Stimulated activated naive CD8-positive, alpha-beta T cell treated with anti-CD3 and anti-CD28 coated beads, Interleukin-15, amount 100 ng/mL, for 72 hours (primary cell): ENCODE measurements around the gene SCFD2.

ENCODE experiments used
- ATAC-seq: fragments of 150-1000 bp; cut with Tn5 transposase; 2 replicates; pipeline ENCODE4 v1.10.0; 2021; ENCODE audit warnings: mild to moderate bottlenecking, moderate library complexity
- DNase-seq, 2 donors: peaks; one replicate each; pipeline ENCODE4 v3.0.0; 2021 to 2022
- H3K27ac Mint-ChIP-seq, 2 donors: one replicate each; pipeline ENCODE4 v1.8.0; 2022; ENCODE audit warnings: mild to moderate bottlenecking in 2 of 2, mixed read lengths in 2 of 2, moderate library complexity in 2 of 2
- H3K27me3 Mint-ChIP-seq: one replicate; pipeline ENCODE4 v1.8.0; 2022; ENCODE audit warnings: mixed read lengths
- H3K4me1 Mint-ChIP-seq: one replicate; pipeline ENCODE4 v1.8.0; 2022; ENCODE audit warnings: mild to moderate bottlenecking, mixed read lengths
- H3K4me3 Mint-ChIP-seq, 2 donors: one replicate each; pipeline ENCODE4 v1.8.0; 2022; ENCODE audit warnings: mild to moderate bottlenecking in 2 of 2, mixed read lengths in 2 of 2, moderate library complexity in 1 of 2
- H3K9me3 Mint-ChIP-seq, 2 donors: one replicate each; pipeline ENCODE4 v1.8.0; 2022; ENCODE audit warnings: mixed read lengths in 2 of 2

The SCFD2 gene

GRCh38 chr4:53128706-53129357 is 237.0 kb downstream of the SCFD2 start:
- no peak for ATAC-seq
- Mint-ChIP-seq H3K27me3 (no peaks in the 10 kb centered on the region), H3K27ac (peak overlapping the region in 1 of 2 donors; percentile 8), H3K4me1 (peaks cover 26% of the 10 kb centered on the region), H3K4me3 (no peak overlapping the region), H3K9me3 (peaks cover 0 to 4% of the 10 kb centered on the region in 2 donors)
- DNase-seq: no peak

GRCh38 chr4:53128231-53128630 is 237.6 kb downstream of the SCFD2 start:
- ATAC-seq (no peak), DNase-seq (no peak)
- H3K9me3 Mint-ChIP-seq: peaks cover 0 to 4% of the 10 kb centered on the region in 2 donors
- no peak overlapping the region for H3K4me3 Mint-ChIP-seq
- H3K27me3 Mint-ChIP-seq: no peaks in the 10 kb centered on the region
- H3K4me1 Mint-ChIP-seq: peaks cover 23% of the 10 kb centered on the region
- H3K27ac Mint-ChIP-seq: no peak overlapping the region

GRCh38 chr4:53127365-53127764 is 238.5 kb downstream of the SCFD2 start:
- Mint-ChIP-seq H3K27ac (no peak overlapping the region), H3K27me3 (no peaks in the 10 kb centered on the region), H3K9me3 (no peaks in the 10 kb centered on the region), H3K4me3 (no peak overlapping the region), H3K4me1 (peaks cover 16% of the 10 kb centered on the region)
- ATAC-seq (no peak), DNase-seq (no peak)

- H3K4me3 Mint-ChIP-seq: no peak overlapping the region
- no peaks in the 10 kb centered on the region for H3K27me3 Mint-ChIP-seq
- ATAC-seq: no peak
- no peaks in the 10 kb centered on the region for H3K9me3 Mint-ChIP-seq
- H3K27ac Mint-ChIP-seq: peak overlapping the region; percentile 15 to 59
- DNase-seq: no peak
- H3K4me1 Mint-ChIP-seq: peaks cover 6% of the 10 kb centered on the region
Measured at GRCh38 chr4:53126099-53126498, 239.8 kb downstream of the SCFD2 start.

- Mint-ChIP-seq H3K27me3 (no peaks in the 10 kb centered on the region), H3K27ac (no peak overlapping the region), H3K4me3 (no peak overlapping the region), H3K9me3 (no peaks in the 10 kb centered on the region), H3K4me1 (no peaks in the 10 kb centered on the region)
- DNase-seq (no peak), ATAC-seq (no peak)
Measured at GRCh38 chr4:53123819-53124218, 242.0 kb downstream of the SCFD2 start.

GRCh38 chr4:53123171-53123570 is 242.7 kb downstream of the SCFD2 start:
- no peak for DNase-seq
- ATAC-seq: no peak
- Mint-ChIP-seq H3K27ac (no peak overlapping the region), H3K4me3 (no peak overlapping the region), H3K9me3 (no peaks in the 10 kb centered on the region), H3K27me3 (no peaks in the 10 kb centered on the region), H3K4me1 (no peaks in the 10 kb centered on the region)

- Mint-ChIP-seq H3K4me1 (peaks cover 2% of the 10 kb centered on the region), H3K4me3 (no peak overlapping the region), H3K9me3 (no peaks in the 10 kb centered on the region), H3K27me3 (no peaks in the 10 kb centered on the region), H3K27ac (no peak overlapping the region)
- DNase-seq (no peak), ATAC-seq (no peak)
Measured at GRCh38 chr4:53122280-53123116, 243.4 kb downstream of the SCFD2 start.

GRCh38 chr4:53121264-53121865 is 244.5 kb downstream of the SCFD2 start:
- ATAC-seq (no peak), DNase-seq (no peak)
- Mint-ChIP-seq H3K4me1 (peaks cover 9% of the 10 kb centered on the region), H3K9me3 (no peaks in the 10 kb centered on the region), H3K4me3 (no peak overlapping the region), H3K27me3 (no peaks in the 10 kb centered on the region), H3K27ac (no peak overlapping the region)

- H3K9me3 Mint-ChIP-seq: peaks cover 0 to 6% of the 10 kb centered on the region in 2 donors
- no peak overlapping the region for H3K27ac Mint-ChIP-seq
- ATAC-seq: no peak
- H3K4me3 Mint-ChIP-seq: no peak overlapping the region
- DNase-seq: no peak
- H3K27me3 Mint-ChIP-seq: no peaks in the 10 kb centered on the region
- H3K4me1 Mint-ChIP-seq: peaks cover 9% of the 10 kb centered on the region
Measured at GRCh38 chr4:53120778-53121177, 245.1 kb downstream of the SCFD2 start.

- Mint-ChIP-seq H3K4me3 (no peak overlapping the region), H3K27ac (no peak overlapping the region), H3K27me3 (no peaks in the 10 kb centered on the region)
Measured at GRCh38 chr4:53119680-53120079, 246.2 kb downstream of the SCFD2 start.

GRCh38 chr4:53118676-53119075 is 247.2 kb downstream of the SCFD2 start:
- no peak for DNase-seq
- Mint-ChIP-seq H3K4me1 (peaks cover 9% of the 10 kb centered on the region), H3K27ac (no peak overlapping the region), H3K4me3 (no peak overlapping the region), H3K9me3 (peaks cover 9 to 11% of the 10 kb centered on the region in 2 donors), H3K27me3 (no peaks in the 10 kb centered on the region)
- no peak for ATAC-seq

More at GRCh38 chr4:53119680-53120079, 246.2 kb downstream of the SCFD2 start:
- H3K4me1 Mint-ChIP-seq: peaks cover 9% of the 10 kb centered on the region
- peaks cover 7 to 10% of the 10 kb centered on the region in 2 donors for H3K9me3 Mint-ChIP-seq
- no peak for DNase-seq
- ATAC-seq: no peak

GRCh38 chr4:53116954-53117353 is 248.9 kb downstream of the SCFD2 start:
- ATAC-seq (no peak), DNase-seq (no peak)
- no peaks in the 10 kb centered on the region for H3K27me3 Mint-ChIP-seq
- peaks cover 21% of the 10 kb centered on the region for H3K4me1 Mint-ChIP-seq
- H3K9me3 Mint-ChIP-seq: peaks cover 16 to 18% of the 10 kb centered on the region in 2 donors
- H3K4me3 Mint-ChIP-seq: no peak overlapping the region
- H3K27ac Mint-ChIP-seq: no peak overlapping the region

GRCh38 chr4:53113431-53114225 is 252.2 kb downstream of the SCFD2 start:
- peak in 1 of 2 donors; percentile 10 for DNase-seq
- Mint-ChIP-seq H3K27ac (peak overlapping the region; percentile 38 to 57), H3K4me3 (no peak overlapping the region), H3K27me3 (no peaks in the 10 kb centered on the region), H3K9me3 (peaks cover 27 to 30% of the 10 kb centered on the region in 2 donors), H3K4me1 (peaks cover 21% of the 10 kb centered on the region)
- ATAC-seq: peak; percentile 100

GRCh38 chr4:53105313-53105712 is 260.5 kb downstream of the SCFD2 start:
- peaks cover 23 to 33% of the 10 kb centered on the region in 2 donors for H3K9me3 Mint-ChIP-seq
- H3K27me3 Mint-ChIP-seq: no peaks in the 10 kb centered on the region
- DNase-seq (no peak), ATAC-seq (no peak)
- H3K27ac Mint-ChIP-seq: no peak overlapping the region
- H3K4me1 Mint-ChIP-seq: peaks cover 13% of the 10 kb centered on the region
- H3K4me3 Mint-ChIP-seq: no peak overlapping the region

- DNase-seq: no peak
- Mint-ChIP-seq H3K9me3 (peaks cover 25 to 36% of the 10 kb centered on the region in 2 donors), H3K4me1 (peaks cover 13% of the 10 kb centered on the region), H3K27me3 (no peaks in the 10 kb centered on the region), H3K4me3 (no peak overlapping the region), H3K27ac (no peak overlapping the region)
- ATAC-seq: no peak
Measured at GRCh38 chr4:53103481-53103880, 262.4 kb downstream of the SCFD2 start.
